ENCODE results near the gene GPR39.

The GPR39 gene

GRCh38 chr2:132607426-132608090 lies 191.0 kb downstream of the GPR39 start:
- no peak for DNase-seq

- no peak for DNase-seq
Observed at GRCh38 chr2:132608311-132608710, 191.7 kb downstream of the GPR39 start.

- no peak for DNase-seq
Observed at GRCh38 chr2:132609101-132609890, 192.7 kb downstream of the GPR39 start.

GRCh38 chr2:132611719-132612118 lies 195.1 kb downstream of the GPR39 start:
- no peak for DNase-seq

- no peak for DNase-seq
Observed at GRCh38 chr2:132615329-132616085, 198.9 kb downstream of the GPR39 start.

GRCh38 chr2:132617989-132618388 lies 201.4 kb downstream of the GPR39 start:
- DNase-seq = no peak

GRCh38 chr2:132618734-132619133 lies 202.1 kb downstream of the GPR39 start:
- DNase-seq = no peak

- no peak for DNase-seq
Observed at GRCh38 chr2:132620115-132620514, 203.5 kb downstream of the GPR39 start.

- no peak for DNase-seq
Observed at GRCh38 chr2:132621131-132621875, 204.7 kb downstream of the GPR39 start.

GRCh38 chr2:132623096-132623839 lies 206.7 kb downstream of the GPR39 start:
- peak; percentile 51 for DNase-seq

- DNase-seq = no peak
Observed at GRCh38 chr2:132627536-132627935, 210.9 kb downstream of the GPR39 start.

- no peak for DNase-seq
Observed at GRCh38 chr2:132632000-132632649, 215.5 kb downstream of the GPR39 start.

GRCh38 chr2:132633635-132634034 lies 217.0 kb downstream of the GPR39 start:
- DNase-seq = no peak

GRCh38 chr2:132636346-132636745 lies 219.7 kb downstream of the GPR39 start:
- no peak for DNase-seq

GRCh38 chr2:132638313-132639040 lies 221.9 kb downstream of the GPR39 start:
- DNase-seq = no peak

GRCh38 chr2:132640116-132640515 lies 223.5 kb downstream of the GPR39 start:
- DNase-seq = no peak

GRCh38 chr2:132641819-132642218 lies 225.2 kb downstream of the GPR39 start:
- DNase-seq = no peak

- no peak for DNase-seq
Observed at GRCh38 chr2:132642415-132642814, 225.8 kb downstream of the GPR39 start.

- DNase-seq = no peak
Observed at GRCh38 chr2:132645176-132645575, 228.6 kb downstream of the GPR39 start.

- DNase-seq = no peak
Observed at GRCh38 chr2:132645722-132646539, 229.3 kb downstream of the GPR39 start.

Data from left hindlimb (tissue), 1 donor.